Measurements from ENCODE around the gene VWA3A. TPM values are rescaled to one million over a fixed set of nuclear protein-coding genes. Genes with fewer than 3 reads are reported as not detected.
A peak's percentile ranks its signal among the peaks of the same experiment; 100 is the strongest.

VWA3A gene
- total and polyA plus RNA-seq, 2 of the 4 experiments (the other 2 are of a cell fraction): not detected

- DNase-seq (peak; percentile 17), ATAC-seq (ENCODE audit: low read depth) (no peak)
- peak overlapping the region; percentile 82 for H4K91ac ChIP-seq (ENCODE audit: insufficient read depth, low read depth, low read length)
- H3K9me3 ChIP-seq (ENCODE audit: control insufficient read depth, insufficient read depth, low read length): no peaks in the 10 kb centered on the region
- peak overlapping the region; percentile 57 for H3K4me3 ChIP-seq (ENCODE audit: insufficient read depth, low read depth, low read length)
- peak overlapping the region; percentile 78 for H3K9ac ChIP-seq (ENCODE audit: low read depth, low read length)
- H3K14ac ChIP-seq (replicated peaks; ENCODE audit: low read depth, low read length): peak overlapping the region; percentile 97
- H3K56ac ChIP-seq (ENCODE audit: extremely low read depth, insufficient read depth, low read length): peak overlapping the region; percentile 64
- H2AK5ac ChIP-seq (ENCODE audit: low read depth, low read length): peak overlapping the region; percentile 82; the same call in 1 of the 2 replicates
- H3K9me1 ChIP-seq (ENCODE audit: insufficient read depth, low read length): peaks cover 7% of the 10 kb centered on the region; the same call in 1 of the 2 replicates
- H4K8ac ChIP-seq (ENCODE audit: low read depth in 2 of 2, low read length in 2 of 2): peak overlapping the region; percentile 69 to 94
- in situ Hi-C loops (cut with MboI; ENCODE audit: low sequenced_read_pairs): no loop called here
- peak; percentile 91 for TF ChIP-seq POLR2A (IDR thresholded peaks at IDR 0.05; ENCODE audit: low read depth, low read length)
- TF ChIP-seq, protein P1, sequence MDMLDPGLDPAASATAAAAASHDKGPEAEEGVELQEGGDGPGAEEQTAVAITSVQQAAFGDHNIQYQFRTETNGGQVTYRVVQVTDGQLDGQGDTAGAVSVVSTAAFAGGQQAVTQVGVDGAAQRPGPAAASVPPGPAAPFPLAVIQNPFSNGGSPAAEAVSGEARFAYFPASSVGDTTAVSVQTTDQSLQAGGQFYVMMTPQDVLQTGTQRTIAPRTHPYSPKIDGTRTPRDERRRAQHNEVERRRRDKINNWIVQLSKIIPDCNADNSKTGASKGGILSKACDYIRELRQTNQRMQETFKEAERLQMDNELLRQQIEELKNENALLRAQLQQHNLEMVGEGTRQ (IDR thresholded peaks at IDR 0.05; ENCODE audit: low read depth, low read length): no peak
- peak overlapping the region; percentile 55 for H4K5ac ChIP-seq (ENCODE audit: low read depth, low read length)
- peak overlapping the region; percentile 77 for H3K27ac ChIP-seq (ENCODE audit: insufficient read depth, low read length)
- peaks cover 0 to 3% of the 10 kb centered on the region in 2 experiments; a peak in 1 of 4 replicates for H3K79me1 ChIP-seq (ENCODE audit: low read depth in 1 of 2, low read length in 2 of 2)
- H2BK15ac ChIP-seq (ENCODE audit: low read depth, low read length): peak overlapping the region; percentile 62; the same call in 2 of the 3 replicates
- H3K18ac ChIP-seq (ENCODE audit: low read depth, low read length): peak overlapping the region; percentile 58
- ChIA-PET POLR2A (ENCODE audit: unreplicated experiment) (interaction anchor here (0.6 kb wide), 2 partner anchors 15 to 45 kb away, joined by 3 to 4 read pairs; partner anchors contain the start of gene EEF2K), CTCF (interaction anchor here (0.6 to 1.5 kb wide), 3 partner anchors 109 to 190 kb away, joined by 3 to 5 read pairs (median 3); no protein-coding TSS in a partner anchor)
- H3K4me2 ChIP-seq (ENCODE audit: low read depth, low read length): peak overlapping the region; percentile 81
- H3K4ac ChIP-seq (ENCODE audit: low read depth, low read length): peak overlapping the region; percentile 91
- peak overlapping the region; percentile 98 for H2AFZ ChIP-seq (replicated peaks; ENCODE audit: low read length, poor library complexity)
- no peaks in the 10 kb centered on the region for H4K20me1 ChIP-seq (ENCODE audit: insufficient read depth, low read length)
- dilution Hi-C loops (cut with HindIII; ENCODE audit: low sequenced_read_pairs, unreplicated experiment): no loop called here
- peak overlapping the region; percentile 31 for H2BK20ac ChIP-seq (ENCODE audit: low read depth, low read length)
- peaks cover 4% of the 10 kb centered on the region; the same call in 1 of the 2 replicates for H3K4me1 ChIP-seq (ENCODE audit: control insufficient read depth, insufficient read depth, low read length)
- no peaks in the 10 kb centered on the region for H3K36me3 ChIP-seq (ENCODE audit: control insufficient read depth, insufficient read depth, low read length)
- peak overlapping the region; percentile 77 for H2BK5ac ChIP-seq (ENCODE audit: low read depth, low read length, poor library complexity, severe bottlenecking)
- intact Hi-C loops (cut with micrococcal nuclease): loop anchor here (1.0 kb wide), 1 partner anchor 106 kb away; the partner anchor contains the start of gene POLR3E
- TSS peak; percentile 82 for BruUV-seq (replicated peaks)
- H3K23ac ChIP-seq (ENCODE audit: low read depth, low read length): peak overlapping the region; percentile 81; the same call in 1 of the 2 replicates
- H2AK9ac ChIP-seq (replicated peaks; ENCODE audit: low read depth, low read length, poor library complexity): peak overlapping the region; percentile 89
- no peaks in the 10 kb centered on the region for H3K27me3 ChIP-seq (ENCODE audit: control insufficient read depth, insufficient read depth, low read length)
- WGBS, 2 experiments (ENCODE audit: extremely low coverage in 2 of 2, insufficient read length in 1 of 2): no CpG with 5 or more reads among the region's 9 CpGs
- H2BK120ac ChIP-seq (ENCODE audit: low read depth, low read length): peak overlapping the region; percentile 66; the same call in 1 of the 2 replicates
Measured at GRCh38 chr16:22191532-22192260, 99.4 kb downstream of the VWA3A start.

Measured in IMR-90 (cell line).